DND-41 (cell line): ENCODE data around the gene PRKG2.

Experiments used
- CTCF ChIP-seq: IDR thresholded peaks from 2 replicates; pipeline ENCODE4 v1.5.1; 2012; ENCODE audit warnings: borderline replicate concordance, low read length, moderate library complexity, mild to moderate bottlenecking; ENCODE audit not compliant: poor library complexity, severe bottlenecking; ENCODE audit errors: extremely low read depth
- EZH2 ChIP-seq: IDR thresholded peaks from 3 replicates; pipeline ENCODE4 v1.6.1; 2012; ENCODE audit warnings: borderline replicate concordance, low read depth, mild to moderate bottlenecking, moderate library complexity, low read length, inconsistent platforms; ENCODE audit not compliant: severe bottlenecking

GRCh38 chr4:81093720-81094401, 121.2 kb downstream of the PRKG2 start:
- TF ChIP-seq EZH2 (no peak), CTCF (no peak)
